GM13977 (cell line): ENCODE measurements around the gene LMAN2.
A peak's percentile ranks its signal among the peaks of the same experiment; 100 is the strongest.

Source experiments
- DNase-seq: peaks from one replicate; pipeline ENCODE4 v3.0.0; 2012; ENCODE audit warnings: low spot score
- CTCF ChIP-seq: IDR thresholded peaks from 2 replicates; pipeline ENCODE4 v1.5.1; 2012; ENCODE audit warnings: mild to moderate bottlenecking, control low read depth; ENCODE audit not compliant: insufficient read depth; ENCODE audit errors: extremely low read depth, missing control alignments
- in situ Hi-C: fragments of 300-500 bp; cut with MboI; formaldehyde crosslinking; loops from one replicate; pipeline ENCODE4 v1.12.0; 2022; ENCODE audit warnings: low sequenced_read_pairs, low pct_unique_long_range_greater_than_20kb, mixed read lengths, inconsistent platforms; ENCODE audit not compliant: unreplicated experiment

Gene LMAN2

DNA sequence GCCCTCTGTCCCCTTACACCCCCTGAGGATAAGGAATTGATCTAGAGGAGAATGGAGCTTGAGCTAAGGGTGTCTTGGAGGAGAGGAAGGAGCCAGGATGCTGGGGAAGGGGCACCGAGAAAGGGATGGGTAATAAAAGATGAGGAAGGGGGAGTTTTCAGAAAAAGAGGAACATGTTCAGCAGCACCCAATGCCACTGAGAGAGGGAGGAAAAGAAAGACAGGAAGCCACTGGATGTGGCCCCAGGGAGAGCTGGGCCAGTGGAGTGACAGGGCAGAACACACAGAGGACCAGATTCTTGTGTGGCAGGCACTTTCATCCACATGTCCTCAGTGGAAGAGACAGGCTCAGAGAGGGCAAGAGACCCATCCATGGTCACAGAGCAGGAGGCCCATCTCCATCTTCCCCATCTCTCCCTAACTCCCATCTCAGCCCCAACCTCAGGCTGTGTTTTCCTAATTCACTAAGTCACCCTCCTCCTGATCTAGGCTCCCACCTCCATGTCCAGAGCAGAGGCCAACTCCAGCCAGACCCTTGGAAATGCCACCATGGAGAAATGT, 41.8 kb upstream of the LMAN2 start:
- no peak for DNase-seq
- TF ChIP-seq CTCF = no peak
- in situ Hi-C loops = no loop called here

DNA sequence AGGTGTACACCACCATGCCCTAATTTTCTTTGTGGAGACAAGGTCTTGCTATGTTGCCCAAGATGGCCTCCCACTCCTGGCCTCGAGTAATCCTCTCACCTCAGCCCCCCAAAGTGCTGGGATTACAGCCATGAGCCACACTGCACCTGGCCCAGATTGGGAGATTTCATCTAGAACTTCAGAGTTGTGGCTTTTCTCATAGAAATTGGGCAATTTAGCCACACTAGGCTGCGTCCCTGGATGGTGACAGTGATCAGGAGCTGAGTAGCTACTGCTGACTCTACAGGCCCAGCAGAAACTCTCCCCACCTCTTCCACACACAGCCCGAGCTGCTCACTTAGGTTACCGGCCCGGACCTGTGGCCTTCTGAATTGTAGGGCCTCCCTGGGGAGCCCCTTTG, 41.3 kb upstream of the LMAN2 start:
- in situ Hi-C loops = no loop called here
- no peak for DNase-seq
- TF ChIP-seq CTCF = no peak

DNA sequence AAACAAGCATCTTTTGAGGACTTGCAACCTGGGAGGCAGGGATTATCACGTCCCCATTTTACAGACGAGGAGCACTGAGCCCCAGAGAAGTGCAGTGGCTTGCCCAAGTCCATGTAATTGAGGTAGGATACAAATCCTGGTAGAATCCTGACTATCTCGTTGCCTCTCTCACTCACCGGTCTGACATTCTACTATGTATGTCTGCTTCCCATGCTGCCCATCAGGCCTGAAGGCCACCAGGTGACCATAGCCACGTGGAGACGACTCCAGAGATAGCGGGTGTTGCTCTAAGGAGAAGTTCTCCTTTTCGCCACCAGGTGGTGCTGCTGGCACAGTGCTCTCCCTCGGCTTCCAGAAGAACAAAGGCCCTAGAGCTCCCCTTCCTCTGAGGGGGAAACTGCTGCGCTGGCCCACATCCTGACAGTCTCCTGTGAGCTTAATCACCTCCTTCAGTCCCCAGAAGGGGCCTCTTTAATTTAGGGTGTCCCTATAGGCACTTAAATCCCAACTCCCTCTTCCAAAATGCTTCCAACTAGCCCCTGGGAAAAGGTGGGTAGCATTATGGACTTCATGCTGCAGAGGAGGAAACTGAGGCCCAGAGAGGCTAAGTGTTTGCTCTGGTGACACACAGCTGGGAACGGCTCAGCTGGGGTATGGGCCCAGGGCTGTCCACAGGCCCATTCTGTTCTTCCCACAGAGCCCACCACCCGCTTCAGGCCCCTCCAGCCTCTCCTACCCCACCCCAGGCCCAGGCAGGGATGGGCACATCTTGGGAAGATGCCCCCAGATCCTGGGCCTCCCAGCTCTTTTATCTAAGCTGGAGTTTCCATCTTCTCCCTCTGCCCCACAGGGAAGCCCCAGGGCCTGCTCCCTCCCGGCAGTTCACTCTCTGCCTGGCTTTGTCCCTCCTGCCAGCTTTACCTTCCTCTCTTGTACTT, 39.2 kb upstream of the LMAN2 start:
- in situ Hi-C loops = no loop called here
- peak; percentile 95 for DNase-seq
- TF ChIP-seq CTCF = peak; percentile 92

- DNase-seq = peak; percentile 71
- TF ChIP-seq CTCF = no peak
- in situ Hi-C loops = no loop called here
Measured at GRCh38 chr5:177389241-177390169, 38.0 kb upstream of the LMAN2 start.

DNA sequence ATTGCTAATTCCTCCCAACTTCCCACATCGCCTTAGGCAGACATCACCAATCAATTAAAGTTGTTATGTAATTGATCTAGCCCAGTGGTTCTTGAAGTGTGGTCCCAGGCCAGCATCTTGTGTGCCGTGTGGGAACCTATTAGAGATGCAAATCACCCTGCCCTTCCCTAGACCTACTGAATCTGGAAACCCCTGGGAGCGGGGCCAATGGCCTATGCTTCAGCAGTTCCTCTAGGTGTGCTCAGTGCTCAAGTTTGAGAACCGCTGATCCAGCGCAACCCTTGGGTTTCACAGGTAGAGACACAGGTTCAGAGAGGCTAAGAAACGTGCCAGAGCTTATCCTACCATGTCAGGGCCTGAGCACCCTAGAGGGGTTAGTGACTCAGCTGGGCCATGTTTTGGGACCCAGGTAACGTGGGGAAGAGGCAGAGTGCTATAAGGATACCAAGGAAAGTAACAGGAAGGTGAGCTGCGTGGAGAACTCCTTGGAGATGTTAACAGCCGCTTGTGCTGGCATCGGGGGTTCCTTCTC, 37.1 kb upstream of the LMAN2 start:
- in situ Hi-C loops = no loop called here
- DNase-seq = no peak
- no peak for TF ChIP-seq CTCF

DNA sequence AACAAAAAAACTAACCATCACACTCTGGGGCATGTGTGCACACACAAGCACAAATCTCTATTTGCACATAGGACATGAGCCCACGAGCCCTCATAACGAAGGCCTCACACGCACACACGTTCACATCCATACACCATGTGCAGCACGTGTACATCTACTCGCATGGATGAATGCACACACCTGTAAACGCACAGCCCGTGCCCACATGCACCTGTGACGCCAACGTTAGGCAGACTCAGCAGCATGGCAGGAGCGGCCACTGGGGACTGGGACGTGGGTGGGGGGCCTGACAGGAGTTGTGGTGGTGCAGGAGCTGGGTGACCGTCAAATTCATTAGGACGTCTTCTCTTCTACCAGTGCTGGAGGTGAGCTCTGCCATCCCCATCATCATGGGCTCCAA, 35.9 kb upstream of the LMAN2 start:
- TF ChIP-seq CTCF = no peak
- in situ Hi-C loops = no loop called here
- no peak for DNase-seq
